GM23338 (cell line): ENCODE measurements around the gene VILL. TPM values are rescaled to one million over a fixed set of nuclear protein-coding genes. Genes with fewer than 3 reads are reported as not detected.

Source experiments
- ATAC-seq: fragments of 200-7000 bp; cut with Tn5 transposase; 3 replicates; pipeline ENCODE4 v1.9.1; 2020
- DNase-seq: peaks from one replicate; pipeline ENCODE4 v3.0.0-alpha.2; 2015; ENCODE audit warnings: low spot score
- H2AFZ ChIP-seq: fragments of 200-600 bp; sonication (generic); 2 replicates; pipeline ENCODE4 v1.8.0; 2016; ENCODE audit warnings: antibody characterized with exemption, mild to moderate bottlenecking, moderate library complexity
- H3F3A ChIP-seq: fragments of 200-600 bp; sonication (generic); replicated peaks from 2 replicates; pipeline ENCODE4 v1.8.0; 2017; ENCODE audit warnings: antibody characterized with exemption, mixed run types, low read depth
- H3K27ac ChIP-seq: fragments of 200-600 bp; sonication (generic); 2 replicates; pipeline ENCODE4 v1.6.1; 2016; ENCODE audit warnings: low read depth
- H3K27me3 ChIP-seq: fragments of 200-600 bp; sonication (generic); 2 replicates; pipeline ENCODE4 v1.8.0; 2016; ENCODE audit warnings: mild to moderate bottlenecking, mixed run types, moderate library complexity; ENCODE audit not compliant: insufficient read depth
- H3K36me3 ChIP-seq: fragments of 200-600 bp; sonication (generic); 2 replicates; pipeline ENCODE4 v1.8.0; 2016; ENCODE audit warnings: mild to moderate bottlenecking; ENCODE audit not compliant: insufficient read depth
- H3K4me1 ChIP-seq: fragments of 200-600 bp; sonication (generic); 2 replicates; pipeline ENCODE4 v1.8.0; 2016; ENCODE audit warnings: mild to moderate bottlenecking, moderate library complexity; ENCODE audit not compliant: insufficient read depth
- H3K4me2 ChIP-seq: fragments of 200-600 bp; sonication (generic); 2 replicates; pipeline ENCODE4 v1.7.1; 2017; ENCODE audit warnings: mixed run types
- H3K4me3 ChIP-seq: fragments of 200-600 bp; sonication (generic); 2 replicates; pipeline ENCODE4 v1.6.1; 2016; ENCODE audit warnings: mixed run types
- H3K79me2 ChIP-seq: fragments of 200-600 bp; sonication (generic); replicated peaks from 2 replicates; pipeline ENCODE4 v1.8.0; 2017; ENCODE audit warnings: mild to moderate bottlenecking; ENCODE audit not compliant: insufficient read depth
- H3K9me2 ChIP-seq: fragments of 200-600 bp; sonication (generic); 2 replicates; pipeline ENCODE4 v1.8.0; 2017; ENCODE audit not compliant: insufficient read depth
- H4K20me1 ChIP-seq: fragments of 200-600 bp; sonication (generic); replicated peaks from 2 replicates; pipeline ENCODE4 v1.8.0; 2017; ENCODE audit warnings: mild to moderate bottlenecking; ENCODE audit not compliant: insufficient read depth
- H3K27ac Mint-ChIP-seq: 2 replicates; pipeline ENCODE4 v1.8.0; 2020; ENCODE audit warnings: inconsistent platforms, mild to moderate bottlenecking, moderate library complexity, mixed read lengths
- H3K27me3 Mint-ChIP-seq: 3 replicates; pipeline ENCODE4 v1.8.0; 2022; ENCODE audit warnings: low read depth, mild to moderate bottlenecking, moderate library complexity, mixed read lengths, inconsistent platforms; ENCODE audit not compliant: insufficient read depth, poor library complexity
- H3K36me3 Mint-ChIP-seq: 3 replicates; pipeline ENCODE4 v1.8.0; 2021; ENCODE audit warnings: low read depth, mild to moderate bottlenecking, inconsistent platforms, moderate library complexity, mixed read lengths
- H3K4me1 Mint-ChIP-seq: 3 replicates; pipeline ENCODE4 v1.8.0; 2020; ENCODE audit warnings: mild to moderate bottlenecking, inconsistent platforms, mixed read lengths
- H3K4me3 Mint-ChIP-seq: 3 replicates; pipeline ENCODE4 v1.8.0; 2021; ENCODE audit warnings: moderate library complexity, mild to moderate bottlenecking, inconsistent platforms, mixed read lengths
- H3K9me3 Mint-ChIP-seq: 3 replicates; pipeline ENCODE4 v1.8.0; 2020; ENCODE audit warnings: moderate library complexity, mild to moderate bottlenecking, inconsistent platforms, mixed read lengths
- EZH2 ChIP-seq: fragments of 200-600 bp; sonication (generic); IDR thresholded peaks from one replicate; pipeline ENCODE4 v1.8.0; 2017; ENCODE audit warnings: antibody characterized with exemption, mild to moderate bottlenecking, low read depth; ENCODE audit not compliant: unreplicated experiment
- EZH2phosphoT487 ChIP-seq: fragments of 200-600 bp; sonication (generic); IDR thresholded peaks from one replicate; pipeline ENCODE4 v1.8.1; 2018; ENCODE audit warnings: antibody characterized with exemption; ENCODE audit not compliant: unreplicated experiment
- JUNB ChIP-seq: IDR thresholded peaks from one replicate; pipeline ENCODE4 v1.6.1; 2016; ENCODE audit warnings: antibody characterized with exemption; ENCODE audit not compliant: unreplicated experiment
- NANOG ChIP-seq: IDR thresholded peaks from 2 replicates; pipeline ENCODE4 v1.6.1; 2016; ENCODE audit warnings: antibody characterized with exemption, borderline replicate concordance
- POLR2AphosphoS5 ChIP-seq: IDR thresholded peaks from 2 replicates; pipeline ENCODE4 v1.6.1; 2016; ENCODE audit warnings: antibody characterized with exemption, low read depth
- STAT1 ChIP-seq: IDR thresholded peaks from one replicate; pipeline ENCODE4 v1.6.1; 2016; ENCODE audit warnings: antibody characterized with exemption; ENCODE audit not compliant: unreplicated experiment
- ZNF114 ChIP-seq: fragments of 250-450 bp; sonication (Bioruptor Pico); IDR thresholded peaks from 2 replicates; pipeline ENCODE4 v1.5.0; 2020; ENCODE audit warnings: mild to moderate bottlenecking, moderate library complexity
- polyA plus RNA-seq: library from polyadenylated mRNA; unstranded; fragments of >200 nt; fragmentation: Nextera tagmentation; extraction: Ambion mirVana; gene quantifications from 2 replicates; pipeline ENCODE4 v1.2.1, GENCODE V29; 2016
- total RNA-seq: library from RNA; depleted of rRNA; stranded (reverse); fragments of >200 nt; shearing (Covaris generic); gene quantifications from 2 replicates; pipeline ENCODE4 v1.2.3, GENCODE V29; 2014
- TF ChIP-seq, protein P1 (sequence below): IDR thresholded peaks from one replicate; pipeline ENCODE4 v1.6.1; 2018; ENCODE audit warnings: antibody characterized with exemption; ENCODE audit not compliant: unreplicated experiment

Gene VILL
- total and polyA plus RNA-seq, 2 experiments from 2014 or later, result 2.7 to 9.8 TPM

GRCh38 chr3:37992271-37993066 is 1.9 kb downstream of the VILL start:
- peaks cover 24% of the 10 kb centered on the region for H3K27me3 Mint-ChIP-seq
- Histone ChIP-seq H3K4me1 (peaks cover 11% of the 10 kb centered on the region; the same call in 1 of the 2 replicates), H3K36me3 (no peaks in the 10 kb centered on the region), H4K20me1 (no peaks in the 10 kb centered on the region), H3K27me3 (no peaks in the 10 kb centered on the region), H2AFZ (no peak overlapping the region; the same call in 1 of the 2 replicates), H3F3A (peaks cover 4% of the 10 kb centered on the region; the same call in 1 of the 2 replicates), H3K9me2 (no peaks in the 10 kb centered on the region), H3K79me2 (no peaks in the 10 kb centered on the region), H3K4me2 (no peak overlapping the region), H3K4me3 (no peak overlapping the region), H3K27ac (no peak overlapping the region)
- DNase-seq, result no peak
- no peak for ATAC-seq
- no peak overlapping the region for H3K4me3 Mint-ChIP-seq
- H3K4me1 Mint-ChIP-seq, result peaks cover 12% of the 10 kb centered on the region; the same call in 2 of the 3 replicates
- no peaks in the 10 kb centered on the region for H3K36me3 Mint-ChIP-seq
- H3K9me3 Mint-ChIP-seq, result no peaks in the 10 kb centered on the region
- H3K27ac Mint-ChIP-seq, result no peak overlapping the region
- TF ChIP-seq NANOG, result no peak
- TF ChIP-seq, protein P1, sequence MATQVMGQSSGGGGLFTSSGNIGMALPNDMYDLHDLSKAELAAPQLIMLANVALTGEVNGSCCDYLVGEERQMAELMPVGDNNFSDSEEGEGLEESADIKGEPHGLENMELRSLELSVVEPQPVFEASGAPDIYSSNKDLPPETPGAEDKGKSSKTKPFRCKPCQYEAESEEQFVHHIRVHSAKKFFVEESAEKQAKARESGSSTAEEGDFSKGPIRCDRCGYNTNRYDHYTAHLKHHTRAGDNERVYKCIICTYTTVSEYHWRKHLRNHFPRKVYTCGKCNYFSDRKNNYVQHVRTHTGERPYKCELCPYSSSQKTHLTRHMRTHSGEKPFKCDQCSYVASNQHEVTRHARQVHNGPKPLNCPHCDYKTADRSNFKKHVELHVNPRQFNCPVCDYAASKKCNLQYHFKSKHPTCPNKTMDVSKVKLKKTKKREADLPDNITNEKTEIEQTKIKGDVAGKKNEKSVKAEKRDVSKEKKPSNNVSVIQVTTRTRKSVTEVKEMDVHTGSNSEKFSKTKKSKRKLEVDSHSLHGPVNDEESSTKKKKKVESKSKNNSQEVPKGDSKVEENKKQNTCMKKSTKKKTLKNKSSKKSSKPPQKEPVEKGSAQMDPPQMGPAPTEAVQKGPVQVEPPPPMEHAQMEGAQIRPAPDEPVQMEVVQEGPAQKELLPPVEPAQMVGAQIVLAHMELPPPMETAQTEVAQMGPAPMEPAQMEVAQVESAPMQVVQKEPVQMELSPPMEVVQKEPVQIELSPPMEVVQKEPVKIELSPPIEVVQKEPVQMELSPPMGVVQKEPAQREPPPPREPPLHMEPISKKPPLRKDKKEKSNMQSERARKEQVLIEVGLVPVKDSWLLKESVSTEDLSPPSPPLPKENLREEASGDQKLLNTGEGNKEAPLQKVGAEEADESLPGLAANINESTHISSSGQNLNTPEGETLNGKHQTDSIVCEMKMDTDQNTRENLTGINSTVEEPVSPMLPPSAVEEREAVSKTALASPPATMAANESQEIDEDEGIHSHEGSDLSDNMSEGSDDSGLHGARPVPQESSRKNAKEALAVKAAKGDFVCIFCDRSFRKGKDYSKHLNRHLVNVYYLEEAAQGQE, result no peak
- TF ChIP-seq EZH2phosphoT487, result no peak
- no peak for TF ChIP-seq JUNB
- TF ChIP-seq POLR2AphosphoS5, result no peak

- Mint-ChIP-seq H3K4me3 (no peak overlapping the region), H3K27ac (no peak overlapping the region)
Observed at GRCh38 chr3:37993067-37993455, 2.5 kb downstream of the VILL start.

More at GRCh38 chr3:37993067-37993455, 2.5 kb downstream of the VILL start:
- no peak for TF ChIP-seq NANOG
- no peak for TF ChIP-seq STAT1
- no peak for TF ChIP-seq JUNB
- no peak for TF ChIP-seq EZH2
- no peak for TF ChIP-seq ZNF114 (CRISPR knock-in tag)
- Mint-ChIP-seq H3K4me1 (peaks cover 12% of the 10 kb centered on the region; the same call in 2 of the 3 replicates), H3K36me3 (no peaks in the 10 kb centered on the region), H3K9me3 (no peaks in the 10 kb centered on the region), H3K27me3 (peaks cover 22% of the 10 kb centered on the region)
- Histone ChIP-seq H2AFZ (no peak overlapping the region; the same call in 1 of the 2 replicates), H3K4me2 (no peak overlapping the region), H3K4me1 (peaks cover 11% of the 10 kb centered on the region), H3K4me3 (no peak overlapping the region), H3K27ac (no peak overlapping the region), H3K36me3 (no peaks in the 10 kb centered on the region), H3K79me2 (no peaks in the 10 kb centered on the region), H3F3A (peaks cover 4% of the 10 kb centered on the region; the same call in 1 of the 2 replicates), H3K27me3 (no peaks in the 10 kb centered on the region), H3K9me2 (no peaks in the 10 kb centered on the region), H4K20me1 (no peaks in the 10 kb centered on the region)
- DNase-seq, result no peak
- ATAC-seq, result no peak
